Activated CD8-positive, alpha-beta memory T cell treated with anti-CD3 and anti-CD28 coated beads for 24 hours (primary cell): ENCODE data around the gene CAPN6.

Experiments used
- DNase-seq: peaks from one replicate; pipeline ENCODE4 v3.0.0-alpha.2; 2020

Gene CAPN6, protein sequence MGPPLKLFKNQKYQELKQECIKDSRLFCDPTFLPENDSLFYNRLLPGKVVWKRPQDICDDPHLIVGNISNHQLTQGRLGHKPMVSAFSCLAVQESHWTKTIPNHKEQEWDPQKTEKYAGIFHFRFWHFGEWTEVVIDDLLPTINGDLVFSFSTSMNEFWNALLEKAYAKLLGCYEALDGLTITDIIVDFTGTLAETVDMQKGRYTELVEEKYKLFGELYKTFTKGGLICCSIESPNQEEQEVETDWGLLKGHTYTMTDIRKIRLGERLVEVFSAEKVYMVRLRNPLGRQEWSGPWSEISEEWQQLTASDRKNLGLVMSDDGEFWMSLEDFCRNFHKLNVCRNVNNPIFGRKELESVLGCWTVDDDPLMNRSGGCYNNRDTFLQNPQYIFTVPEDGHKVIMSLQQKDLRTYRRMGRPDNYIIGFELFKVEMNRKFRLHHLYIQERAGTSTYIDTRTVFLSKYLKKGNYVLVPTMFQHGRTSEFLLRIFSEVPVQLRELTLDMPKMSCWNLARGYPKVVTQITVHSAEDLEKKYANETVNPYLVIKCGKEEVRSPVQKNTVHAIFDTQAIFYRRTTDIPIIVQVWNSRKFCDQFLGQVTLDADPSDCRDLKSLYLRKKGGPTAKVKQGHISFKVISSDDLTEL

DNA sequence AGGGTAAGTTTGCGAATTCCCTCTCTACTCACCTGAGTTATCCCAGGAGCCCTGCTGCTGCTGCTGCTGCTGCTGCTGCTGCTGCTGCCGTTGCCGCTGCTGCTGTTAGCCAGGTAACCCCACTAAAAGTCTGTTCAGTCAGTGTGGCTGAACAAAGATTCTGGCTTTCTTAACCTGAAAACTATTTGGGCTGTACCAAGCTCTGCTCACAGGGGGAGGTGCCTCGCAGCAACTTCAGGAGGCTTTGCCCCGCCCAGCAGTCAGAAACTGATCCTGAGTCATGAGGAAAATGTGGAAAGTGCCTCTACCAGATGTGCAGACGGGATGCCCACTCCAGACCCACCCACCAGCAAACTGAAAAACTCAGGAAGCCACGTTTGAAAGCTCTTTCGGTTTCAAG is at the start of gene CAPN6:
Gene CAPN6 (minus strand): TSS at position 145 of the 400 bp plus-strand sequence. CDS start 6,547 bp downstream, outside the sequence.
- no peak for DNase-seq

- no peak for DNase-seq
These were observed 49.2 kb upstream of the CAPN6 start for GRCh38 chrX:111319451-111319850.

GRCh38 chrX:111318901-111319300 is 48.6 kb upstream of the CAPN6 start:
- no peak for DNase-seq

DNA sequence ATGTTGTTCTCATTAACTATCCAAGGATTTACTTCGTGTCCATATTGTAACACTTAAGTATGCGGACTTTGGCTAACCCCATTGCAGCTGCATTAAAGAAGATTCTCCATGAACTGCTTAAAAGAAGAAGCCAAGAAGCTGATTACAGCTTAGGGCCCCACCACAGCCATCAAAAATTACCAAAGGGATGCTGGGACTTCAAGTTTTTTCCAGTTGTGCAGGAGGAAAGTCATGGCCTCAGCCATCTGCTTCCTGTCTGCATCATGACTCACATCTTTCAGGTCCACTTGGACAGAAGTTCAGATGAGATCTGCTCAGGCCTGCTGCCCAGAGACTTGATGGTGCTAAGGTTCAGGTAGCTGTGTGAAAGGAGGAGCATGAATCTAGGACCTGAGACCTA is 38.8 kb upstream of the CAPN6 start:
- DNase-seq: no peak

DNA sequence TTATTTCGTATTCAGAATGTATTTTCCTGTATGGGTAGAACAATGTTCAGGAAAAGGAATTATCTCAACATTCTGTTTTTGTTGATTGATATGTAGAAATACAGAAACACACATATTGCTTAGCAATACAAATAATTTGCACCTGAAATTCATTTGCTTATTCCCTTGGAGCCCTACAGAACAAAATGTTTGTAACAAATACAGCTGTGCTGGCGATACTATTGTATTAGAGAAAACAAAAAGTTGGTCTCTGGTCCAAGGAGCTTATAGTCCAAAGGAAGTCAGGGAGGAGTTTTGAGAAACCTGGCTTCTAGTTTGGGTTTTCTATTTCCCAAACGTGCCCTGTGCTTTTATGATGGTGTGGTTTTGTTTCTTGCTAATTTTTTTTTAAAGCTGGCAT is 37.8 kb upstream of the CAPN6 start:
- DNase-seq: no peak

DNA sequence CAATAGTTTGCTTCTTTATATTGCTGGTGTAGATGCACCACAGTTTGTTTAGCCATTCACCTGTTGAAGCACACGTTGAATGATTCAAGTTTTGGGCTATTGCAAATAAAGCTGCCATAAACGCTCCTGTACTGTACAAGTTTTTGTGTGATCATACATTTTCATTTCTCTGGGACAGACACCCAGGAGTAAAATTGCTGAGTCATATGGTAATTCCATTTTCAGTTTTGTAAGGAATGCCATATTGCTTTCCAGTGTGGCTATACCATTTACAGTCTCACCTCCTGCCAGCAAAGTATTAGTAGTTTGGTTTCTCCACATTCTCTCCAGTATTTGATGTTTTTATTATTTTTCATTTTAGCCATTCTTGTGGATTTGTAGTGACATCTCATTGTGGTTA is 32.0 kb upstream of the CAPN6 start:
- DNase-seq: no peak

DNA sequence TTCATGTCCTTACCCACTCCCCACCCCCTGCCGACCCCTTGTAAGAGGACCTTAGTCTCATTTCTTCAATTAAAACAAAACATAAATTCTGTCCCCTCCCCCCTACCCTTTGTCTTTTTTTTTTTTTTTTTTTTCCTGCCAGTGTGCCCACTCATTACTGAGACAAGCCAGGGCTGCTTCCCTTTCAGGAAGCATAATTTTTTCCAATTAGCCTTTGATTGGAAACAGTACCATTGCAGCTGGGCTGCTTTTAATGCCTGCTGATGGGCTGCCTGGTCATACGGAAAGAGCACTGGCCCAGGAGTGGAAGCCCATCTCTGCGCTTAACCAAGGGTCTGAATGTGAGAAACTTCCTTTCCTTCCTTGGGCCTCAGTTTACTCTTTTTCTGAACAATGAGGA is 18.6 kb upstream of the CAPN6 start:
- no peak for DNase-seq

DNA sequence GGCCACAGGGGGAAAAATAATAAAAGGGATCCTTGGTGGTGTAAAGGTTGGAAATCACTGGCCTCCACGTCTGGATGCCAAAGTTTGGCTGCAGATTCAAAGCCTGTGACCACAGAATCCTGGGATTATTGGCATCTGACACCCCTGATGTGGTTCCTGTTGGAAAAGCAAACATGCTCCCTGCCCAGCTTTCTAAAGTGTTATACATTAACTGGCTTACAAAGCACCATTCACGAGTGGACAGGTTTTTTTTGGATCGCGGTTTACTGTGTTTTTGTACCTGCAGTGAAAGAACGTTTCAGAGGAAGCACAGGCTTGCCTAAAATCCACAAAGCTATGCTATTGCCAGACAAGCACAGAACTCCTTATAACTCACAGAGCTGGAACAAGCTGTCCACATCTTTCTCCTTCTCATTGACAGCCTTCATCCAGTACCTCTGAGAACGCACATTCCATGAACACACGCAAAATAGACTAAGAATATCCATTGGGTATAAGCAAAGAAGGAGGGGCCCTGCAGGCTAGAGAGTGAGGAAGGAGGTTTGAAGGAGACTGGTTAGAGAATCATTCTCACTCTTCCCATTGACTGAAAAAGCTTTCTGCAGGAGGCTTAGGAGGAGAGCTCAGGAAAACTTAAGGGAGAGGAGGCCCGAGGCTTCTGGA is 14.5 kb upstream of the CAPN6 start:
- no peak for DNase-seq

- DNase-seq: no peak
These were observed 13.2 kb upstream of the CAPN6 start for GRCh38 chrX:111283446-111283845.

GRCh38 chrX:111282991-111283390 is 12.7 kb upstream of the CAPN6 start:
- DNase-seq: no peak

GRCh38 chrX:111282139-111282538 is 11.9 kb upstream of the CAPN6 start:
- no peak for DNase-seq

- no peak for DNase-seq
These were observed 1.8 kb downstream of the CAPN6 start for GRCh38 chrX:111268506-111268905.

DNA sequence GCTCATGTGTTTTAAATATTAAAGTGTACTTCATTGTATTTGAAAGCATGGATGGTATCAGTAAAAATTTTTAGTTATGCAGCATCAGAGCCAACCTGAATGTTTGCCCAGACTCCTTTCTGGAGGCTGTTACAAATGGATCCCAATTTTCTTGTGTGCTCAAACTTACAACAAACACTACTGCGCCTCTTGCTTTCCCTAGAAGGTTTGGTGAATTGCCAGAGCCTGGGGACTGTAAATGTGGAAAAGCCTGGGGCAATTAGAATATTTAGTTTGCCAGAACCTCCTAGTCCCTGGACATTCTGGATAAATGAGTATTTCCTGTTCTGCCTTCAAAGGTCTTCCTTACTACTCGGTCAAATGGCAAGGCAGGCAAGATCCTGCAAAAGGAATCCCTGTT is 4.8 kb downstream of the CAPN6 start:
- no peak for DNase-seq

GRCh38 chrX:111264385-111264784 is 5.9 kb downstream of the CAPN6 start:
- DNase-seq: no peak

DNA sequence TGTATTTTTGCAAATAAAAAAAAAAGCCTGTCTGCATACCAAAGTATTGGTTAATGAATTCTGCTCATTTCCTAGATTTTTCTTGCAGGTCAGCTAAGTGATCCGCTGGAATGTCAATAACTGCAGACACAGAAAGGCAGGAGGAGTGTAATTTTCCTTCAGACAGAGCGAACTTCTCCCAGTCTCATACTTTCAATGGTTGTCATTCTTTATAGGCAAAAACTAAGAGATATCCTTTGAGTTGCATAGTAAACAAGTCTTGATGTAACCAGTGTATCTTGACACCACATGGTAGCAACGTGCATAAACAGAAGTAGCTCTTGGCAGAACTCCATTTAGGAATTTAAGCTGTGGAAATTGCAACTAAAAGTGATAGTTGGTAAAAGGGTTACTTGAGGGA is 8.2 kb downstream of the CAPN6 start:
- DNase-seq: no peak

DNA sequence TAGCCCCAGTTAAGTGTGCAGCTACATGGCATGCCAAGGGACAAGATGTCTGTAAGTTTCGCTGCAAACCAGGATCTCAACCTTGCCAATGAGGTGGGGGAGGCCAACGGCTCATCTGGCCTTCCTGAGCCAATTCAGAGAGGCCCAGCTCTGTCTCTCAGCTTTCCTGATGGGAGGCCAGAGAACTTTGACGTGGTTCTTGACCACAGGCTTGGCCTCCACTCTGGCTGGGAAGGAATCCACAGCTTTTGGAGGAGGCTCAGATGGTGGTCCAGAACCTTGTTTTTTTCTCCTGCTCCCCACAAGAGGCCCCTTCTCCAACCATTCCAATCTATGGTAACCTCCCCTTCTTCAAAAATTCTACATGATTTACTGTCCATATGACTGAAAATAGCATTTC is 9.8 kb downstream of the CAPN6 start:
- DNase-seq: no peak

- DNase-seq: no peak
These were observed 10.7 kb downstream of the CAPN6 start for GRCh38 chrX:111259559-111259958.

- no peak for DNase-seq
These were observed 12.6 kb downstream of the CAPN6 start for GRCh38 chrX:111257733-111258132.

GRCh38 chrX:111254896-111255693 is 15.2 kb downstream of the CAPN6 start:
- no peak for DNase-seq

DNA sequence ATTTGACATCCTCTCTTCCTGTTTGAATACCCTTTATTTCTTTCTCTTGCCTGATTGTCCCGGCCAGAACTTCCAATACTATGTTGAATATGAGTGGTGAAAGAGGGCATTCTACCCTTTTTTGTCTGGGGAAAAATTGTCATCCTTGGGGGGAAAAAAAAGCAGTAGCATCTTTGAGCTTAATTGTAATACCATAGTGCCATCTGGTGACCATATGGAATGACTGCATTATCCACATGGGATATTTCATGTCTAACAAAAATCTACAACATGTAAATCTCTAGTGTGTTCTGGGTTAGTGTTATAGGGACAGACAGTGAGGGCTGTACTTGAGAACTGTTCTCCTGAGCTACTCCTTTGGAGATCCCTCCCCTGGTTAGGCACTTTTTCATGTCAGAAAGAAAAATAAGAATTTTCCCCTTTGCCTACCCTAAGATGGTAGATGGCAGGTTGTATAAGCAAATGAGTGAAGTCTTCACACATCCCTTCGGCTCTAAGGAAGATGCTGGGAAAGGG is 26.0 kb downstream of the CAPN6 start:
- DNase-seq: no peak

- no peak for DNase-seq
These were observed 53.9 kb downstream of the CAPN6 start for GRCh38 chrX:111216293-111216801.

DNA sequence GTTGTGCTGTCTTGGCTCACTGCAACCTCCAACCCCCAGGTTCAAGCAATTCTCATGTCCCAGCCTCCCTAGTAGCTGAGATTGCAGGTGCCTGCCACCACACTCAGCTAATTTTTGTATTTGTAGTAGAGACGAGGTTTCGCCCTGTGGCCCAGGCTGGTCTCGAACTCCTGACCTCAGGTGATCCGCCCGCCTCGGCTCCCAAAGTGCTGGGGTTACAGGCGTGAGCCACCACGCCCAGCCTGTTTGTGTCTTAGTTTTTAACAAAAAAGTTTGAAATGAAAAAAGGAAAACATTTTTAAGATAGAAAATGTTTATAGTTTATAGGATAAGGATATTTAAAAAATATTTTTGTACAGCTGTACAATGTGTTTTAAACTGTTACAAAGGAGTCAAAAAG is 62.4 kb downstream of the CAPN6 start:
- no peak for DNase-seq

DNA sequence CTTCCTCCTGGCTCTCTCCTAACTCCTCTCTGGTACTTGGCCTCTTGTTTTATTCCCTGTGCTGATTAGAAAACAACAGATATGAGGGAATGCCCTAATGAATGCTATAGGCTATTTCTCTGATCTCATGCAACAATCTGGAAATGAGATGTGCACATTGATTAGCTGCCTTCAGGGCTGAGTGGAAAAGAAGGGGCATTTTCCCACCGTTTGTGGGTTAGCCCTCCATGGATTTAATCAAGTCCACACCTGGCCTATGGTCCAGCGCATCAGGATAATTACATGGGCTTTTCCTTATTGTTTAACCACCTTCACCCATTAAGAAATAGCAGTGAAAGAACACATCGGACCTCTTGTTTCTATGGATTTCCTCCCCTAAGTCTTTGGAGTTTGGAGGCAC is 70.0 kb downstream of the CAPN6 start:
- no peak for DNase-seq
